ENCODE data around the gene TUBB4A. TPM values are rescaled to one million over a fixed set of nuclear protein-coding genes. Genes with fewer than 3 reads are reported as not detected.

TUBB4A gene
- total RNA-seq, 1 donor from 2014 or later: 0.58 TPM

- intact Hi-C loops (cut with DNase I): no loop called here
- no peaks in the 10 kb centered on the region for H3K36me3 ChIP-seq
- ATAC-seq (no peak), DNase-seq (no peak)
- no peaks in the 10 kb centered on the region for H3K4me1 ChIP-seq
- no peaks in the 10 kb centered on the region for H3K9me3 ChIP-seq
- no peak overlapping the region for H3K27ac ChIP-seq
- TF ChIP-seq, protein P1, sequence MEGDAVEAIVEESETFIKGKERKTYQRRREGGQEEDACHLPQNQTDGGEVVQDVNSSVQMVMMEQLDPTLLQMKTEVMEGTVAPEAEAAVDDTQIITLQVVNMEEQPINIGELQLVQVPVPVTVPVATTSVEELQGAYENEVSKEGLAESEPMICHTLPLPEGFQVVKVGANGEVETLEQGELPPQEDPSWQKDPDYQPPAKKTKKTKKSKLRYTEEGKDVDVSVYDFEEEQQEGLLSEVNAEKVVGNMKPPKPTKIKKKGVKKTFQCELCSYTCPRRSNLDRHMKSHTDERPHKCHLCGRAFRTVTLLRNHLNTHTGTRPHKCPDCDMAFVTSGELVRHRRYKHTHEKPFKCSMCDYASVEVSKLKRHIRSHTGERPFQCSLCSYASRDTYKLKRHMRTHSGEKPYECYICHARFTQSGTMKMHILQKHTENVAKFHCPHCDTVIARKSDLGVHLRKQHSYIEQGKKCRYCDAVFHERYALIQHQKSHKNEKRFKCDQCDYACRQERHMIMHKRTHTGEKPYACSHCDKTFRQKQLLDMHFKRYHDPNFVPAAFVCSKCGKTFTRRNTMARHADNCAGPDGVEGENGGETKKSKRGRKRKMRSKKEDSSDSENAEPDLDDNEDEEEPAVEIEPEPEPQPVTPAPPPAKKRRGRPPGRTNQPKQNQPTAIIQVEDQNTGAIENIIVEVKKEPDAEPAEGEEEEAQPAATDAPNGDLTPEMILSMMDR (IDR thresholded peaks at IDR 0.05): no peak
- no peaks in the 10 kb centered on the region for H3K27me3 ChIP-seq
- H3K4me3 ChIP-seq: no peak overlapping the region
Observed at GRCh38 chr19:6539514-6539913, 37.4 kb upstream of the TUBB4A start.

GRCh38 chr19:6535558-6536137 lies 33.5 kb upstream of the TUBB4A start:
- Histone ChIP-seq H3K27me3 (no peaks in the 10 kb centered on the region), H3K4me1 (peaks cover 13% of the 10 kb centered on the region), H3K9me3 (no peaks in the 10 kb centered on the region), H3K4me3 (no peak overlapping the region), H3K27ac (no peak overlapping the region), H3K36me3 (no peaks in the 10 kb centered on the region)
- ATAC-seq: no peak
- intact Hi-C loops (cut with DNase I): no loop called here
- TF ChIP-seq, protein P1 (IDR thresholded peaks at IDR 0.05): no peak
- no peak for DNase-seq

GRCh38 chr19:6534451-6535093 lies 32.5 kb upstream of the TUBB4A start:
- TF ChIP-seq, protein P1 (IDR thresholded peaks at IDR 0.05): no peak
- H3K4me1 ChIP-seq: peaks cover 21% of the 10 kb centered on the region
- H3K36me3 ChIP-seq: no peaks in the 10 kb centered on the region
- no peaks in the 10 kb centered on the region for H3K27me3 ChIP-seq
- no peaks in the 10 kb centered on the region for H3K9me3 ChIP-seq
- no peak overlapping the region for H3K4me3 ChIP-seq
- DNase-seq (no peak), ATAC-seq (no peak)
- H3K27ac ChIP-seq: no peak overlapping the region
- intact Hi-C loops (cut with DNase I): no loop called here

DNA sequence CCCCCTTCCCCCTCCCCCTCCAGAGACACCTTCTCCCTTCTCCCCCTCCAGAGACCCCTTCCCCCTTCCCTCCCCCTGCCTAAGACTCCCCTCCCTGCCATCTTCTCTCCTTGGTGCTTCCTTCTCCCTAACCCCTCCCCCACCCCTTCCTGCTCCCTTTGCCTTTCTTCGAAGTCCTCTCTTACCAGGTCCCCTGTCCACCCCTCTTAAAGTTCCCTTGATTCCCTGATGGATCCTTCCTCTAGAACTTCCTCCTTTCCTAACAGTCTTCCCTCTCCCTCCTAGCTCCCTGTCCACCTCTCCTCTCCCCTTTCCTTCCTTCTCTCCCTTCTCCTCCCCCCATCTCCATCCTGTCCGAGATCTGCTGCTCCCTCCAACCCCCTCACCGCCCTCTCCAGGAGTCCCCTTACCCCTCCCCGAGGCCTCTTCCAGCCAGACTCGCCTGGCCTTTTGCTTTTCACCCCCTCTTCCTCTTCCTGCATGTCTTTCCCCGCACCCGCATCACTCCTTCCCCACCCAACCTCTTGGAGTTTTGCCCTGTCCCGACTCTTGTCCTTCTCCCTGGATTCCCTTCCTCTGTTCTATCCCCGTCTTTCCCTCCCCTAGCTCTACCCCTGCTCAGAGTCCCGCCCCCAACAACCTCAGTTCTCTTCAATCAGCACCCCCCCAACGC lies 31.8 kb upstream of the TUBB4A start:
- H3K9me3 ChIP-seq: no peaks in the 10 kb centered on the region
- H3K4me3 ChIP-seq: no peak overlapping the region
- ATAC-seq: no peak
- H3K4me1 ChIP-seq: peaks cover 26% of the 10 kb centered on the region
- TF ChIP-seq, protein P1 (IDR thresholded peaks at IDR 0.05): no peak
- no peaks in the 10 kb centered on the region for H3K36me3 ChIP-seq
- H3K27ac ChIP-seq: no peak overlapping the region
- no peaks in the 10 kb centered on the region for H3K27me3 ChIP-seq
- DNase-seq: no peak
- intact Hi-C loops (cut with DNase I): no loop called here

DNA sequence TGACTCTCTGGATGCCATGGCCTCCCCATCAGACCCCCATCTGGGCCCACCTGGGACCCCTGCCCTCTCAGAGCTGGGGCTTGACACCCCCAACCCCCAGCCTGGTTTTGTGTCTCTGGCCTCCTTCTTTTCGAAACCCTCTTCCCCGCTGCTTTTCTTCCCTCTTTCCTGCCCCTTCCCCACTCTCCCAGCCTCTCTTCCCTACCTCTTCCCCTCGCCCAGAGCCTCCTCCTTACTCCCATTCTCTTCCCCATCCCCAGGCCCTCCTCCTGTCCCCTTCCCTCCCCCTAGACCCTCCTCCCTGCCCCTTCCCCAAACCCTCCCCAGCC lies 30.9 kb upstream of the TUBB4A start:
- intact Hi-C loops (cut with DNase I): no loop called here
- Histone ChIP-seq H3K4me1 (peaks cover 26% of the 10 kb centered on the region), H3K9me3 (no peaks in the 10 kb centered on the region), H3K4me3 (no peak overlapping the region), H3K36me3 (no peaks in the 10 kb centered on the region), H3K27ac (no peak overlapping the region), H3K27me3 (no peaks in the 10 kb centered on the region)
- ATAC-seq (no peak), DNase-seq (no peak)
- TF ChIP-seq, protein P1 (IDR thresholded peaks at IDR 0.05): no peak

All from upper lobe of right lung (tissue), 1 donor.